Neural cell (in vitro differentiated cells): ENCODE measurements around the gene PHLPP2. TPM values are rescaled to one million over a fixed set of nuclear protein-coding genes. Genes with fewer than 3 reads are reported as not detected.

ENCODE experiments used
- H2AFZ ChIP-seq: fragments of 200-600, 300-800 bp; sonication (generic), shearing (Covaris generic); 2 replicates; pipeline ENCODE4 v1.6.0; 2014; ENCODE audit warnings: low read depth, mild to moderate bottlenecking, antibody characterized with exemption, low read length, moderate library complexity
- H3F3A ChIP-seq: fragments of 200-600 bp; shearing (Covaris generic); 2 replicates; pipeline ENCODE4 v1.6.1; 2016; ENCODE audit warnings: mild to moderate bottlenecking, moderate library complexity, mixed read lengths, antibody characterized with exemption, low read length; ENCODE audit not compliant: insufficient read depth, poor library complexity, severe bottlenecking
- H3K27ac ChIP-seq: fragments of 200-600, 300-800 bp; sonication (generic), shearing (Covaris generic); 2 replicates; pipeline ENCODE4 v1.5.1; 2014; ENCODE audit warnings: mild to moderate bottlenecking, low read length, moderate library complexity
- H3K27me3 ChIP-seq: fragments of 300-800, 200-600 bp; sonication (generic), shearing (Covaris generic); 2 replicates; pipeline ENCODE4 v1.6.0; 2014; ENCODE audit warnings: mild to moderate bottlenecking, low read depth, low read length, moderate library complexity; ENCODE audit not compliant: insufficient read depth
- H3K36me3 ChIP-seq: fragments of 300-800, 200-600 bp; sonication (generic), shearing (Covaris generic); 2 replicates; pipeline ENCODE4 v1.5.1; 2014; ENCODE audit warnings: mild to moderate bottlenecking, antibody characterized with exemption, low read length, moderate library complexity; ENCODE audit not compliant: insufficient read depth
- H3K4me2 ChIP-seq: fragments of 300-800, 200-600 bp; sonication (generic), shearing (Covaris generic); 2 replicates; pipeline ENCODE4 v1.6.0; 2014; ENCODE audit warnings: mild to moderate bottlenecking, low read length
- H3K4me3 ChIP-seq: fragments of 300-800, 200-600 bp; sonication (generic), shearing (Covaris generic); 2 replicates; pipeline ENCODE4 v1.5.1; 2014; ENCODE audit warnings: mild to moderate bottlenecking, low read length, moderate library complexity
- H3K79me2 ChIP-seq: fragments of 200-600 bp; shearing (Covaris generic); replicated peaks from 2 replicates; pipeline ENCODE4 v1.6.0; 2014; ENCODE audit warnings: mild to moderate bottlenecking, low read length, moderate library complexity; ENCODE audit not compliant: insufficient read depth
- H3K9ac ChIP-seq: fragments of 300-800, 200-600 bp; sonication (generic), shearing (Covaris generic); 2 replicates; pipeline ENCODE4 v1.6.1; 2016; ENCODE audit warnings: mild to moderate bottlenecking, low read length, mixed read lengths
- H3K9me2 ChIP-seq: fragments of 200-600 bp; shearing (Covaris generic); 2 replicates; pipeline ENCODE4 v1.6.1; 2016; ENCODE audit warnings: mild to moderate bottlenecking, low read length, mixed read lengths; ENCODE audit not compliant: insufficient read depth
- H3K9me3 ChIP-seq: fragments of 200-600, 300-800 bp; sonication (generic), shearing (Covaris generic); 2 replicates; pipeline ENCODE4 v1.6.1; 2016; ENCODE audit warnings: mild to moderate bottlenecking, mixed run types, low read length, moderate library complexity, mixed read lengths
- H4K20me1 ChIP-seq: fragments of 200-600 bp; shearing (Covaris generic); 2 replicates; pipeline ENCODE4 v1.6.1; 2016; ENCODE audit warnings: mild to moderate bottlenecking, mixed run types; ENCODE audit not compliant: insufficient read depth
- EP300 ChIP-seq: fragments of 450-650 bp; conservative IDR thresholded peaks from 2 replicates; pipeline ENCODE4 v1.6.1; 2014; ENCODE audit warnings: antibody characterized with exemption, mild to moderate bottlenecking, moderate library complexity; ENCODE audit not compliant: poor library complexity, severe bottlenecking
- EZH2 ChIP-seq: fragments of 200-600, 300-800 bp; shearing (Covaris generic), sonication (generic); IDR thresholded peaks from 2 replicates; pipeline ENCODE4 v1.6.1; 2014; ENCODE audit warnings: antibody characterized with exemption, low read length, borderline replicate concordance, mild to moderate bottlenecking; ENCODE audit not compliant: insufficient read depth, poor library complexity, severe bottlenecking
- MXI1 ChIP-seq: fragments of 450-650 bp; conservative IDR thresholded peaks from 2 replicates; pipeline ENCODE4 v1.6.1; 2014; ENCODE audit warnings: antibody characterized with exemption, mild to moderate bottlenecking; ENCODE audit not compliant: poor library complexity, severe bottlenecking
- POLR2AphosphoS5 ChIP-seq: IDR thresholded peaks from 2 replicates; pipeline ENCODE4 v1.6.1; 2012
- RAD21 ChIP-seq: fragments of 450-650 bp; conservative IDR thresholded peaks from 2 replicates; pipeline ENCODE4 v1.6.1; 2014; ENCODE audit warnings: antibody characterized with exemption, mild to moderate bottlenecking, moderate library complexity
- SMC3 ChIP-seq: fragments of 450-650 bp; conservative IDR thresholded peaks from 2 replicates; pipeline ENCODE4 v1.6.1; 2014; ENCODE audit warnings: antibody characterized with exemption, mild to moderate bottlenecking, moderate library complexity; ENCODE audit not compliant: poor library complexity
- TAF1 ChIP-seq: IDR thresholded peaks from 2 replicates; pipeline ENCODE4 v1.6.1; 2012; ENCODE audit warnings: low read depth
- polyA plus RNA-seq: library from polyadenylated mRNA; depleted of rRNA; stranded (reverse); fragments of >200 nt; gene quantifications from 2 replicates; pipeline ENCODE4 v1.2.3, GENCODE V29; 2014
- TF ChIP-seq, protein P1 (sequence below): fragments of 450-650 bp; IDR thresholded peaks from 2 replicates; pipeline ENCODE4 v1.5.1; 2014; ENCODE audit warnings: antibody characterized with exemption, mild to moderate bottlenecking, moderate library complexity; ENCODE audit not compliant: poor library complexity, severe bottlenecking
- TF ChIP-seq, protein P2 (sequence below): IDR thresholded peaks from 2 replicates; pipeline ENCODE4 v1.6.1; 2012; ENCODE audit warnings: borderline replicate concordance

PHLPP2 gene
- polyA plus RNA-seq, 1 donor from 2014 or later, result 11.0 TPM

DNA sequence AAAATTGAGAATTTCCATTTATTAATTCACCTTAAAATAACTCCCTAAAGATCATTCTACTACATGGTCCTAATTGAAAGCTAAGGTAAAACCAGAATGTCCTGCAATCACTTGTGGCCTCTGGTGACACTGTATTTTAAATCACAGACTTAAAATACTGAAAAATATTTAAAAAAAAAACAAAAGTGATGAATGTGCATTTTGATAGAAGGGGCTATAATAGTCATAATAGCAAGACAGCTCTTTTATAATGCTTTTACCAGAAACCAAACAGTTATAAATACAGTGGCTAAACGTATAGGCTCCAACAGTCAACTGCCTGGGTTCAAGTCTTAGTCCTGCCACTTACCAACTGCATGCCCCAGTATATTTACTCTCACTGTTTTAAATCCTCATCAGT lies 21.2 kb downstream of the PHLPP2 start:
- H3K4me2 ChIP-seq, result no peak overlapping the region
- H3K9me2 ChIP-seq, result no peaks in the 10 kb centered on the region
- H3F3A ChIP-seq, result no peaks in the 10 kb centered on the region
- H3K9ac ChIP-seq, result no peak overlapping the region
- no peaks in the 10 kb centered on the region for H3K27me3 ChIP-seq
- no peaks in the 10 kb centered on the region for H3K79me2 ChIP-seq
- no peaks in the 10 kb centered on the region for H4K20me1 ChIP-seq
- H2AFZ ChIP-seq, result no peak overlapping the region
- TF ChIP-seq RAD21 (no peak), EP300 (no peak)
- TF ChIP-seq, protein P1, sequence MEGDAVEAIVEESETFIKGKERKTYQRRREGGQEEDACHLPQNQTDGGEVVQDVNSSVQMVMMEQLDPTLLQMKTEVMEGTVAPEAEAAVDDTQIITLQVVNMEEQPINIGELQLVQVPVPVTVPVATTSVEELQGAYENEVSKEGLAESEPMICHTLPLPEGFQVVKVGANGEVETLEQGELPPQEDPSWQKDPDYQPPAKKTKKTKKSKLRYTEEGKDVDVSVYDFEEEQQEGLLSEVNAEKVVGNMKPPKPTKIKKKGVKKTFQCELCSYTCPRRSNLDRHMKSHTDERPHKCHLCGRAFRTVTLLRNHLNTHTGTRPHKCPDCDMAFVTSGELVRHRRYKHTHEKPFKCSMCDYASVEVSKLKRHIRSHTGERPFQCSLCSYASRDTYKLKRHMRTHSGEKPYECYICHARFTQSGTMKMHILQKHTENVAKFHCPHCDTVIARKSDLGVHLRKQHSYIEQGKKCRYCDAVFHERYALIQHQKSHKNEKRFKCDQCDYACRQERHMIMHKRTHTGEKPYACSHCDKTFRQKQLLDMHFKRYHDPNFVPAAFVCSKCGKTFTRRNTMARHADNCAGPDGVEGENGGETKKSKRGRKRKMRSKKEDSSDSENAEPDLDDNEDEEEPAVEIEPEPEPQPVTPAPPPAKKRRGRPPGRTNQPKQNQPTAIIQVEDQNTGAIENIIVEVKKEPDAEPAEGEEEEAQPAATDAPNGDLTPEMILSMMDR, result no peak
- H3K9me3 ChIP-seq, result no peaks in the 10 kb centered on the region
- H3K36me3 ChIP-seq, result no peaks in the 10 kb centered on the region
- no peak overlapping the region for H3K27ac ChIP-seq
- H3K4me3 ChIP-seq, result no peak overlapping the region

DNA sequence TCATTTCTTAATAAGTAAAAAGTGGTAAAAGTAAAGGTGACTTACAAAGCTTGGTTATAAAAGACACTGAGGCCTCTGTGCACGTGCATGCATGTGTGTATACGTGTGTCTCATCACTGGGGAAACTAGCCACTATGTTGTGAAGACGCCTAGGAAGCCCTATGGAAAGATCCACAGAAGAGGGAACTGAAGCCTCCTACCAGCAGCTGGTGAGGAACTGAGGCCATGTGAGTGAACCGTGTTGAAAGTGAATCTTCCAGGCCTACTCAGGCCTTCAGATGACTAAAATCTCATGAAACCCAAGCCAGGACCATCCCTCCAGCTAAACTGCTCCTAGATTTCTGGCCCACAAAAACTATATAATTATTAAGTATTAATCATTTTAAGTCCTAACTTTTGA lies 23.7 kb downstream of the PHLPP2 start:
- no peaks in the 10 kb centered on the region for H3K9me3 ChIP-seq
- no peaks in the 10 kb centered on the region for H3K9me2 ChIP-seq
- no peaks in the 10 kb centered on the region for H3K36me3 ChIP-seq
- TF ChIP-seq, protein P2, sequence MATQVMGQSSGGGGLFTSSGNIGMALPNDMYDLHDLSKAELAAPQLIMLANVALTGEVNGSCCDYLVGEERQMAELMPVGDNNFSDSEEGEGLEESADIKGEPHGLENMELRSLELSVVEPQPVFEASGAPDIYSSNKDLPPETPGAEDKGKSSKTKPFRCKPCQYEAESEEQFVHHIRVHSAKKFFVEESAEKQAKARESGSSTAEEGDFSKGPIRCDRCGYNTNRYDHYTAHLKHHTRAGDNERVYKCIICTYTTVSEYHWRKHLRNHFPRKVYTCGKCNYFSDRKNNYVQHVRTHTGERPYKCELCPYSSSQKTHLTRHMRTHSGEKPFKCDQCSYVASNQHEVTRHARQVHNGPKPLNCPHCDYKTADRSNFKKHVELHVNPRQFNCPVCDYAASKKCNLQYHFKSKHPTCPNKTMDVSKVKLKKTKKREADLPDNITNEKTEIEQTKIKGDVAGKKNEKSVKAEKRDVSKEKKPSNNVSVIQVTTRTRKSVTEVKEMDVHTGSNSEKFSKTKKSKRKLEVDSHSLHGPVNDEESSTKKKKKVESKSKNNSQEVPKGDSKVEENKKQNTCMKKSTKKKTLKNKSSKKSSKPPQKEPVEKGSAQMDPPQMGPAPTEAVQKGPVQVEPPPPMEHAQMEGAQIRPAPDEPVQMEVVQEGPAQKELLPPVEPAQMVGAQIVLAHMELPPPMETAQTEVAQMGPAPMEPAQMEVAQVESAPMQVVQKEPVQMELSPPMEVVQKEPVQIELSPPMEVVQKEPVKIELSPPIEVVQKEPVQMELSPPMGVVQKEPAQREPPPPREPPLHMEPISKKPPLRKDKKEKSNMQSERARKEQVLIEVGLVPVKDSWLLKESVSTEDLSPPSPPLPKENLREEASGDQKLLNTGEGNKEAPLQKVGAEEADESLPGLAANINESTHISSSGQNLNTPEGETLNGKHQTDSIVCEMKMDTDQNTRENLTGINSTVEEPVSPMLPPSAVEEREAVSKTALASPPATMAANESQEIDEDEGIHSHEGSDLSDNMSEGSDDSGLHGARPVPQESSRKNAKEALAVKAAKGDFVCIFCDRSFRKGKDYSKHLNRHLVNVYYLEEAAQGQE, result no peak
- TF ChIP-seq SMC3 (no peak), MXI1 (no peak), RAD21 (no peak), EP300 (no peak), TAF1 (no peak), EZH2 (no peak), POLR2AphosphoS5 (no peak)
- TF ChIP-seq, protein P1, result no peak
- H4K20me1 ChIP-seq, result no peaks in the 10 kb centered on the region
- no peak overlapping the region for H3K4me3 ChIP-seq
- no peak overlapping the region for H3K9ac ChIP-seq
- H3K79me2 ChIP-seq, result no peaks in the 10 kb centered on the region
- H2AFZ ChIP-seq, result no peak overlapping the region
- H3F3A ChIP-seq, result no peaks in the 10 kb centered on the region
- no peak overlapping the region for H3K4me2 ChIP-seq
- H3K27ac ChIP-seq, result no peak overlapping the region
- no peaks in the 10 kb centered on the region for H3K27me3 ChIP-seq
